ENCODE results near the gene TRABD2B.

TRABD2B gene

GRCh38 chr1:47816325-47817071 lies 180.7 kb downstream of the TRABD2B start:
- TF ChIP-seq CTCF (IDR thresholded peaks at IDR 0.05) (no peak), ZFX (IDR thresholded peaks at IDR 0.05; ENCODE audit: borderline replicate concordance) (no peak)

GRCh38 chr1:47814612-47815395 lies 182.4 kb downstream of the TRABD2B start:
- H3K27ac ChIP-seq = no peak overlapping the region
- TF ChIP-seq ZFX (IDR thresholded peaks at IDR 0.05; ENCODE audit: borderline replicate concordance) (no peak), CTCF (IDR thresholded peaks at IDR 0.05) (no peak)

More at GRCh38 chr1:47816325-47817071, 180.7 kb downstream of the TRABD2B start:
- no peak overlapping the region for H3K27ac ChIP-seq

- TF ChIP-seq CTCF (IDR thresholded peaks at IDR 0.05) = no peak
- TF ChIP-seq ZFX (IDR thresholded peaks at IDR 0.05; ENCODE audit: borderline replicate concordance) = no peak
- H3K27ac ChIP-seq = no peak overlapping the region
Measured at GRCh38 chr1:47813970-47814369, 183.2 kb downstream of the TRABD2B start.

GRCh38 chr1:47812904-47813514 lies 184.2 kb downstream of the TRABD2B start:
- TF ChIP-seq ZFX (IDR thresholded peaks at IDR 0.05; ENCODE audit: borderline replicate concordance) (no peak), CTCF (IDR thresholded peaks at IDR 0.05) (no peak)
- no peak overlapping the region for H3K27ac ChIP-seq

GRCh38 chr1:47810964-47811682 lies 186.1 kb downstream of the TRABD2B start:
- TF ChIP-seq ZFX (IDR thresholded peaks at IDR 0.05; ENCODE audit: borderline replicate concordance) (no peak), CTCF (IDR thresholded peaks at IDR 0.05) (no peak)
- no peak overlapping the region for H3K27ac ChIP-seq

GRCh38 chr1:47809301-47810084 lies 187.7 kb downstream of the TRABD2B start:
- peak overlapping the region; percentile 67 for H3K27ac ChIP-seq
- TF ChIP-seq CTCF (IDR thresholded peaks at IDR 0.05) = no peak
- no peak for TF ChIP-seq ZFX (IDR thresholded peaks at IDR 0.05; ENCODE audit: borderline replicate concordance)
